HCT116 (cell line): ENCODE data around the gene PRMT2.

Experiments
- EGR1 ChIP-seq: IDR thresholded peaks from 2 replicates; pipeline ENCODE4 v1.6.1; 2012; ENCODE audit warnings: low read depth
- EZH2 ChIP-seq: fragments of 200-600 bp; sonication (generic); IDR thresholded peaks from 2 replicates; pipeline ENCODE4 v1.6.1; 2017; ENCODE audit warnings: antibody characterized with exemption, mixed run types
- EZH2phosphoT487 ChIP-seq: fragments of 200-600 bp; IDR thresholded peaks from 2 replicates; pipeline ENCODE4 v1.6.1; 2018; ENCODE audit warnings: antibody characterized with exemption, borderline replicate concordance
- POLR2A ChIP-seq: IDR thresholded peaks from 2 replicates; pipeline ENCODE4 v1.7.0; 2011; ENCODE audit warnings: borderline replicate concordance; ENCODE audit not compliant: insufficient read depth, insufficient read length; ENCODE audit errors: extremely low read depth
- POLR2AphosphoS5 ChIP-seq: IDR thresholded peaks from 2 replicates; pipeline ENCODE4 v1.6.1; 2011; ENCODE audit warnings: mild to moderate bottlenecking, low read depth, low read length, moderate library complexity
- SRF ChIP-seq: IDR thresholded peaks from 2 replicates; pipeline ENCODE4 v1.6.1; 2012; ENCODE audit warnings: low read depth
- TCF7L2 ChIP-seq: IDR thresholded peaks from 2 replicates; pipeline ENCODE4 v1.7.0; 2011; ENCODE audit warnings: borderline replicate concordance, inconsistent platforms; ENCODE audit not compliant: insufficient read depth, insufficient read length; ENCODE audit errors: extremely low read depth
- ZNF274 ChIP-seq: fragments of 200-500 bp; sonication (Bioruptor generic); IDR thresholded peaks from 2 replicates; pipeline ENCODE4 v1.6.1; 2014; ENCODE audit warnings: mild to moderate bottlenecking, low read depth, low read length, inconsistent platforms
- TF ChIP-seq, protein P1 (sequence below), 3 experiments: fragments of 200-600 bp in 1 of 3; sonication (generic) in 1 of 3; IDR thresholded peaks in 2 of 3; conservative IDR thresholded peaks in 1 of 3; 2 replicates each; pipeline ENCODE4 v1.5.1; 2012 to 2017; ENCODE audit warnings: low read depth in 2 of 3, low read length in 2 of 3, antibody characterized with exemption in 1 of 3, borderline replicate concordance in 1 of 3, control low read depth in 1 of 3, mild to moderate bottlenecking in 1 of 3, mixed read lengths in 1 of 3, mixed run types in 1 of 3, moderate library complexity in 1 of 3; ENCODE audit not compliant: insufficient read depth in 1 of 3
- TF ChIP-seq, protein P2 (sequence below): IDR thresholded peaks from 2 replicates; pipeline ENCODE4 v1.6.1; 2012; ENCODE audit warnings: low read depth
- TF ChIP-seq, protein P3 (sequence below): IDR thresholded peaks from 2 replicates; pipeline ENCODE4 v1.6.1; 2011; ENCODE audit warnings: mild to moderate bottlenecking, low read length, moderate library complexity; ENCODE audit not compliant: insufficient replicate concordance; ENCODE audit errors: extremely low read depth

DNA sequence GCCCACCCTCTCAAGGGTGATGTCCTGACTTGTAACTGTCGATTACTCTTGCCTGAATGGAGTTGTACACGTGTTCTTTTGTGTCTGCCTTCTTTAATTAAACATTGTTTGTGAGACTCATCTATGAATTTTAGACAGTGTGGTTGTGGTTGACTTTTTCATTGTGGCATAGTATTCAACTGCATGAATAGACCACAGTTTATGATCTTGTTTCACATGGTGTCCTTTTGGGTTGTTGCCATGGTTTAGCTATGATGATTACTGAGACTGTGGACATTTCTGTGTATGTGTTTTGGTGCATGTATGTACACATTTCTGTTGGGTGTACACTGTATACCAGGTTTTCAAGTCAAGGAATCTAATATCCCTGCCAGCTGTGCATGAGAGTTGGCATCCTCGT lies 30.1 kb downstream of the PRMT2 start:
- TF ChIP-seq, protein P1, sequence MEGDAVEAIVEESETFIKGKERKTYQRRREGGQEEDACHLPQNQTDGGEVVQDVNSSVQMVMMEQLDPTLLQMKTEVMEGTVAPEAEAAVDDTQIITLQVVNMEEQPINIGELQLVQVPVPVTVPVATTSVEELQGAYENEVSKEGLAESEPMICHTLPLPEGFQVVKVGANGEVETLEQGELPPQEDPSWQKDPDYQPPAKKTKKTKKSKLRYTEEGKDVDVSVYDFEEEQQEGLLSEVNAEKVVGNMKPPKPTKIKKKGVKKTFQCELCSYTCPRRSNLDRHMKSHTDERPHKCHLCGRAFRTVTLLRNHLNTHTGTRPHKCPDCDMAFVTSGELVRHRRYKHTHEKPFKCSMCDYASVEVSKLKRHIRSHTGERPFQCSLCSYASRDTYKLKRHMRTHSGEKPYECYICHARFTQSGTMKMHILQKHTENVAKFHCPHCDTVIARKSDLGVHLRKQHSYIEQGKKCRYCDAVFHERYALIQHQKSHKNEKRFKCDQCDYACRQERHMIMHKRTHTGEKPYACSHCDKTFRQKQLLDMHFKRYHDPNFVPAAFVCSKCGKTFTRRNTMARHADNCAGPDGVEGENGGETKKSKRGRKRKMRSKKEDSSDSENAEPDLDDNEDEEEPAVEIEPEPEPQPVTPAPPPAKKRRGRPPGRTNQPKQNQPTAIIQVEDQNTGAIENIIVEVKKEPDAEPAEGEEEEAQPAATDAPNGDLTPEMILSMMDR (IDR thresholded peaks at IDR 0.05 in 2 of 3, conservative IDR thresholded peaks at IDR 0.05 in 1 of 3; ENCODE audit: borderline replicate concordance in 1 of 3, insufficient read depth in 1 of 3, low read depth in 2 of 3, low read length in 2 of 3) = no peak
- TF ChIP-seq, protein P2, sequence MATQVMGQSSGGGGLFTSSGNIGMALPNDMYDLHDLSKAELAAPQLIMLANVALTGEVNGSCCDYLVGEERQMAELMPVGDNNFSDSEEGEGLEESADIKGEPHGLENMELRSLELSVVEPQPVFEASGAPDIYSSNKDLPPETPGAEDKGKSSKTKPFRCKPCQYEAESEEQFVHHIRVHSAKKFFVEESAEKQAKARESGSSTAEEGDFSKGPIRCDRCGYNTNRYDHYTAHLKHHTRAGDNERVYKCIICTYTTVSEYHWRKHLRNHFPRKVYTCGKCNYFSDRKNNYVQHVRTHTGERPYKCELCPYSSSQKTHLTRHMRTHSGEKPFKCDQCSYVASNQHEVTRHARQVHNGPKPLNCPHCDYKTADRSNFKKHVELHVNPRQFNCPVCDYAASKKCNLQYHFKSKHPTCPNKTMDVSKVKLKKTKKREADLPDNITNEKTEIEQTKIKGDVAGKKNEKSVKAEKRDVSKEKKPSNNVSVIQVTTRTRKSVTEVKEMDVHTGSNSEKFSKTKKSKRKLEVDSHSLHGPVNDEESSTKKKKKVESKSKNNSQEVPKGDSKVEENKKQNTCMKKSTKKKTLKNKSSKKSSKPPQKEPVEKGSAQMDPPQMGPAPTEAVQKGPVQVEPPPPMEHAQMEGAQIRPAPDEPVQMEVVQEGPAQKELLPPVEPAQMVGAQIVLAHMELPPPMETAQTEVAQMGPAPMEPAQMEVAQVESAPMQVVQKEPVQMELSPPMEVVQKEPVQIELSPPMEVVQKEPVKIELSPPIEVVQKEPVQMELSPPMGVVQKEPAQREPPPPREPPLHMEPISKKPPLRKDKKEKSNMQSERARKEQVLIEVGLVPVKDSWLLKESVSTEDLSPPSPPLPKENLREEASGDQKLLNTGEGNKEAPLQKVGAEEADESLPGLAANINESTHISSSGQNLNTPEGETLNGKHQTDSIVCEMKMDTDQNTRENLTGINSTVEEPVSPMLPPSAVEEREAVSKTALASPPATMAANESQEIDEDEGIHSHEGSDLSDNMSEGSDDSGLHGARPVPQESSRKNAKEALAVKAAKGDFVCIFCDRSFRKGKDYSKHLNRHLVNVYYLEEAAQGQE = no peak
- TF ChIP-seq EGR1 (no peak), POLR2A (no peak), POLR2AphosphoS5 (no peak), EZH2 (no peak), SRF (no peak), TCF7L2 (no peak), ZNF274 (no peak), EZH2phosphoT487 (no peak)
- TF ChIP-seq, protein P3, sequence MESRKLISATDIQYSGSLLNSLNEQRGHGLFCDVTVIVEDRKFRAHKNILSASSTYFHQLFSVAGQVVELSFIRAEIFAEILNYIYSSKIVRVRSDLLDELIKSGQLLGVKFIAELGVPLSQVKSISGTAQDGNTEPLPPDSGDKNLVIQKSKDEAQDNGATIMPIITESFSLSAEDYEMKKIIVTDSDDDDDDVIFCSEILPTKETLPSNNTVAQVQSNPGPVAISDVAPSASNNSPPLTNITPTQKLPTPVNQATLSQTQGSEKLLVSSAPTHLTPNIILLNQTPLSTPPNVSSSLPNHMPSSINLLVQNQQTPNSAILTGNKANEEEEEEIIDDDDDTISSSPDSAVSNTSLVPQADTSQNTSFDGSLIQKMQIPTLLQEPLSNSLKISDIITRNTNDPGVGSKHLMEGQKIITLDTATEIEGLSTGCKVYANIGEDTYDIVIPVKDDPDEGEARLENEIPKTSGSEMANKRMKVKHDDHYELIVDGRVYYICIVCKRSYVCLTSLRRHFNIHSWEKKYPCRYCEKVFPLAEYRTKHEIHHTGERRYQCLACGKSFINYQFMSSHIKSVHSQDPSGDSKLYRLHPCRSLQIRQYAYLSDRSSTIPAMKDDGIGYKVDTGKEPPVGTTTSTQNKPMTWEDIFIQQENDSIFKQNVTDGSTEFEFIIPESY = no peak
